RWPE1 (cell line): ENCODE results near the gene SYNGR2.
A peak's percentile ranks its signal among the peaks of the same experiment; 100 is the strongest.

Experiments
- CTCF ChIA-PET: fragments of 350-600 bp; sonication (Branson Sonifier 250); formaldehyde crosslinking; extraction: SDS; loops from one replicate; lab custom pipeline; 2021; lab: Yijun Ruan, JAX
- POLR2A ChIA-PET: fragments of 400-600 bp; formaldehyde crosslinking; extraction: SDS; loops from one replicate; lab custom pipeline; 2020; ENCODE audit warnings: antibody characterized with exemption; ENCODE audit not compliant: low non-redundant PET; lab: Yijun Ruan, JAX
- DNase-seq: peaks from one replicate; pipeline ENCODE4 v3.0.0; 2012; ENCODE audit warnings: low spot score
- H3K27ac ChIP-seq: fragments of 450-650 bp; 2 replicates; pipeline ENCODE4 v1.5.1; 2017
- TF ChIP-seq, protein P1 (sequence below): fragments of 450-650 bp; conservative IDR thresholded peaks from 2 replicates; pipeline ENCODE4 v1.5.1; 2017; ENCODE audit warnings: low read depth, mild to moderate bottlenecking

SYNGR2 gene

DNA sequence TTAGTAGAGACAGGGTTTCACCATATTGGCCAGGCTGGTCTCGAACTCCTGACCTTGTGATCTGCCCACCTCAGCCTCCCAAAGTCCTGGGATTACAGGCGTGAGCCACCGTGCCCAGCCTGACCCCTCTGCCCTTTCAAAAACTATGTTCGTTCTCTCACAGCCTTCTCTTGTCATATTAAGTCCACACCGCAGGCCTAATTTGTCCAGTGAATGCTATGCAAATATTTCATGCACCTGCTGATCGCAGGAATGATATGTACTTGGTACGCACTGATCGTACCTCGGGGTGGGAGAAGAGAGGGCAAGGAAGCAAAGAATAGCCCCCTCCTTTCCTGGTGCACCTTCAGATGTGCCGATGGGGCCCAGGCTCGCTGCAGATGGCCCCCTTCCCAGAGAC, 42.7 kb downstream of the SYNGR2 start:
- POLR2A ChIA-PET = interaction anchor here (0.6 kb wide), 1 partner anchor 252 kb away, joined by 4 read pairs; the partner anchor contains the start of gene TNRC6C

DNA sequence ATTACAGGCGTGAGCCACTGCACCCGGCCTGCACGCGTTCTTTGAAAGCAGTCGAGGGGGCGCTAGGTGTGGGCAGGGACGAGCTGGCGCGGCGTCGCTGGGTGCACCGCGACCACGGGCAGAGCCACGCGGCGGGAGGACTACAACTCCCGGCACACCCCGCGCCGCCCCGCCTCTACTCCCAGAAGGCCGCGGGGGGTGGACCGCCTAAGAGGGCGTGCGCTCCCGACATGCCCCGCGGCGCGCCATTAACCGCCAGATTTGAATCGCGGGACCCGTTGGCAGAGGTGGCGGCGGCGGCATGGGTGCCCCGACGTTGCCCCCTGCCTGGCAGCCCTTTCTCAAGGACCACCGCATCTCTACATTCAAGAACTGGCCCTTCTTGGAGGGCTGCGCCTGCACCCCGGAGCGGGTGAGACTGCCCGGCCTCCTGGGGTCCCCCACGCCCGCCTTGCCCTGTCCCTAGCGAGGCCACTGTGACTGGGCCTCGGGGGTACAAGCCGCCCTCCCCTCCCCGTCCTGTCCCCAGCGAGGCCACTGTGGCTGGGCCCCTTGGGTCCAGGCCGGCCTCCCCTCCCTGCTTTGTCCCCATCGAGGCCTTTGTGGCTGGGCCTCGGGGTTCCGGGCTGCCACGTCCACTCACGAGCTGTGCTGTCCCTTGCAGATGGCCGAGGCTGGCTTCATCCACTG, 45.8 kb downstream of the SYNGR2 start, which contains the start of gene BIRC5:
BIRC5 (plus strand) TSS at position 238 of the 690 bp plus-strand sequence; CDS start at position 302, 64 bp downstream.
- ChIA-PET POLR2A (no interaction called here), CTCF (interaction anchor here (0.6 kb wide), 1 partner anchor 103 kb away, joined by 4 read pairs; no protein-coding TSS in a partner anchor)
- TF ChIP-seq, protein P1, sequence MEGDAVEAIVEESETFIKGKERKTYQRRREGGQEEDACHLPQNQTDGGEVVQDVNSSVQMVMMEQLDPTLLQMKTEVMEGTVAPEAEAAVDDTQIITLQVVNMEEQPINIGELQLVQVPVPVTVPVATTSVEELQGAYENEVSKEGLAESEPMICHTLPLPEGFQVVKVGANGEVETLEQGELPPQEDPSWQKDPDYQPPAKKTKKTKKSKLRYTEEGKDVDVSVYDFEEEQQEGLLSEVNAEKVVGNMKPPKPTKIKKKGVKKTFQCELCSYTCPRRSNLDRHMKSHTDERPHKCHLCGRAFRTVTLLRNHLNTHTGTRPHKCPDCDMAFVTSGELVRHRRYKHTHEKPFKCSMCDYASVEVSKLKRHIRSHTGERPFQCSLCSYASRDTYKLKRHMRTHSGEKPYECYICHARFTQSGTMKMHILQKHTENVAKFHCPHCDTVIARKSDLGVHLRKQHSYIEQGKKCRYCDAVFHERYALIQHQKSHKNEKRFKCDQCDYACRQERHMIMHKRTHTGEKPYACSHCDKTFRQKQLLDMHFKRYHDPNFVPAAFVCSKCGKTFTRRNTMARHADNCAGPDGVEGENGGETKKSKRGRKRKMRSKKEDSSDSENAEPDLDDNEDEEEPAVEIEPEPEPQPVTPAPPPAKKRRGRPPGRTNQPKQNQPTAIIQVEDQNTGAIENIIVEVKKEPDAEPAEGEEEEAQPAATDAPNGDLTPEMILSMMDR = no peak
- peak within 1 kb of the TSS; percentile 83 for H3K27ac ChIP-seq
- DNase-seq = peak; percentile 94

More for the DNA sequence above, 42.7 kb downstream of the SYNGR2 start:
- DNase-seq = no peak
- TF ChIP-seq, protein P1 = no peak
- CTCF ChIA-PET = no interaction called here
- H3K27ac ChIP-seq = no peak overlapping the region

DNA sequence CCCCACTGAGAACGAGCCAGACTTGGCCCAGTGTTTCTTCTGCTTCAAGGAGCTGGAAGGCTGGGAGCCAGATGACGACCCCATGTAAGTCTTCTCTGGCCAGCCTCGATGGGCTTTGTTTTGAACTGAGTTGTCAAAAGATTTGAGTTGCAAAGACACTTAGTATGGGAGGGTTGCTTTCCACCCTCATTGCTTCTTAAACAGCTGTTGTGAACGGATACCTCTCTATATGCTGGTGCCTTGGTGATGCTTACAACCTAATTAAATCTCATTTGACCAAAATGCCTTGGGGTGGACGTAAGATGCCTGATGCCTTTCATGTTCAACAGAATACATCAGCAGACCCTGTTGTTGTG, 46.3 kb downstream of the SYNGR2 start:
- ChIA-PET CTCF (interaction anchor here (0.9 kb wide), 1 partner anchor 13 kb away, joined by 3 read pairs; no protein-coding TSS in a partner anchor), POLR2A (no interaction called here)
- TF ChIP-seq, protein P1 = no peak
- no peak for DNase-seq
- peak overlapping the region; percentile 83 for H3K27ac ChIP-seq

DNA sequence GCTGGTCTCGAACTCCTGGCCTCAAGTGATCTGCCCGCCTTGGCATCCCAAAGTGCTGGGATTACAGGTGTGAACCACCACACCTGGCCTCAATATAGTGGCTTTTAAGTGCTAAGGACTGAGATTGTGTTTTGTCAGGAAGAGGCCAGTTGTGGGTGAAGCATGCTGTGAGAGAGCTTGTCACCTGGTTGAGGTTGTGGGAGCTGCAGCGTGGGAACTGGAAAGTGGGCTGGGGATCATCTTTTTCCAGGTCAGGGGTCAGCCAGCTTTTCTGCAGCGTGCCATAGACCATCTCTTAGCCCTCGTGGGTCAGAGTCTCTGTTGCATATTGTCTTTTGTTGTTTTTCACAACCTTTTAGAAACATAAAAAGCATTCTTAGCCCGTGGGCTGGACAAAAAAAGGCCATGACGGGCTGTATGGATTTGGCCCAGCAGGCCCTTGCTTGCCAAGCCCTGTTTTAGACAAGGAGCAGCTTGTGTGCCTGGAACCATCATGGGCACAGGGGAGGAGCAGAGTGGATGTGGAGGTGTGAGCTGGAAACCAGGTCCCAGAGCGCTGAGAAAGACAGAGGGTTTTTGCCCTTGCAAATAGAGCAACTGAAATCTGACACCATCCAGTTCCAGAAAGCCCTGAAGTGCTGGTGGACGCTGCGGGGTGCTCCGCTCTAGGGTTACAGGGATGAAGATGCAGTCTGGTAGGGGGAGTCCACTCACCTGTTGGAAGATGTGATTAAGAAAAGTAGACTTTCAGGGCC, 51.2 kb downstream of the SYNGR2 start:
- TF ChIP-seq, protein P1 = no peak
- H3K27ac ChIP-seq = peak overlapping the region; percentile 20
- POLR2A ChIA-PET = interaction anchor here (0.5 kb wide), 1 partner anchor 91 kb away, joined by 3 read pairs; the partner anchor contains the start of gene TMC6
- CTCF ChIA-PET = interaction anchor here (1.5 kb wide), 1 partner anchor 31 kb away, joined by 3 read pairs; no protein-coding TSS in a partner anchor
- no peak for DNase-seq
